Panc1 (cell line): ENCODE data around the gene PCDHA7. TPM values are rescaled to one million over a fixed set of nuclear protein-coding genes. Genes with fewer than 3 reads are reported as not detected.
"Not testable (repeated sequence)": the region's sequence is repeated elsewhere in the genome, so short reads cannot be mapped to it uniquely, and the experiment has no call there.

Experiments used
- ATAC-seq: fragments of 200-7000 bp; cut with Tn5 transposase; 2 replicates; pipeline ENCODE4 v1.9.1; 2020; ENCODE audit warnings: mild to moderate bottlenecking, moderate library complexity
- BruUV-seq: library from RNA; stranded (reverse); fragments of 400-500 nt; replicated peaks from 2 replicates; lab custom pipeline; 2021; lab: Mats Ljungman, UMichigan
- CTCF ChIA-PET: fragments of 300-600 bp; sonication (Branson Sonifier 250); formaldehyde crosslinking; loops from one replicate; lab custom pipeline; 2022; ENCODE audit warnings: antibody characterized with exemption; lab: Charles Lee
- POLR2A ChIA-PET: fragments of 300-600 bp; sonication (Branson Sonifier 250); formaldehyde crosslinking; loops from one replicate; lab custom pipeline; 2022; ENCODE audit warnings: antibody characterized with exemption; lab: Charles Lee
- DNase-seq: peaks from one replicate; pipeline ENCODE4 v3.0.0-alpha.2; 2010; ENCODE audit warnings: low read depth, low spot score
- H3K27ac ChIP-seq: 2 replicates; pipeline ENCODE4 v1.5.1; 2011; ENCODE audit warnings: mild to moderate bottlenecking, low read length, inconsistent platforms
- H3K27me3 ChIP-seq: fragments of 200-500 bp; sonication (Bioruptor generic); 2 replicates; pipeline ENCODE4 v1.6.0; 2014; ENCODE audit warnings: low read length, inconsistent platforms; ENCODE audit not compliant: control insufficient read depth, insufficient read depth
- H3K36me3 ChIP-seq: fragments of 200-500 bp; sonication (Bioruptor generic); 2 replicates; pipeline ENCODE4 v1.5.1; 2014; ENCODE audit warnings: inconsistent platforms, mild to moderate bottlenecking, low read length, moderate library complexity; ENCODE audit not compliant: control insufficient read depth, insufficient read depth
- H3K4me1 ChIP-seq: 2 replicates; pipeline ENCODE4 v1.5.1; 2011; ENCODE audit warnings: inconsistent platforms, mild to moderate bottlenecking, low read length, moderate library complexity; ENCODE audit not compliant: control insufficient read depth, insufficient read depth
- H3K4me3 ChIP-seq, 2 experiments: 2 replicates each; pipeline ENCODE4 v1.5.1; 2011 to 2012; ENCODE audit warnings: low read depth in 2 of 2, low read length in 2 of 2, mild to moderate bottlenecking in 2 of 2, inconsistent platforms in 1 of 2, moderate library complexity in 1 of 2
- H3K9me3 ChIP-seq: fragments of 200-500 bp; sonication (Bioruptor generic); 2 replicates; pipeline ENCODE4 v1.5.1; 2014; ENCODE audit warnings: low read depth, mild to moderate bottlenecking, inconsistent platforms, low read length, moderate library complexity; ENCODE audit not compliant: control insufficient read depth, insufficient read depth
- CTCF ChIP-seq: fragments of 450-650 bp; IDR thresholded peaks from 2 replicates; pipeline ENCODE4 v1.5.1; 2017; ENCODE audit warnings: mild to moderate bottlenecking
- POLR2AphosphoS5 ChIP-seq: IDR thresholded peaks from 2 replicates; pipeline ENCODE4 v1.6.1; 2012; ENCODE audit warnings: mild to moderate bottlenecking, low read depth, low read length, moderate library complexity
- REST ChIP-seq, 2 experiments: IDR thresholded peaks; 2 replicates each; pipeline ENCODE4 v1.6.1; 2011 to 2012; ENCODE audit warnings: low read depth in 2 of 2, control low read depth in 1 of 2, low read length in 1 of 2, mild to moderate bottlenecking in 1 of 2, moderate library complexity in 1 of 2; ENCODE audit not compliant: insufficient read depth in 1 of 2
- SIN3A ChIP-seq: IDR thresholded peaks from 2 replicates; pipeline ENCODE4 v1.6.1; 2012; ENCODE audit warnings: low read depth, mild to moderate bottlenecking, low read length, moderate library complexity, borderline replicate concordance; ENCODE audit not compliant: insufficient read depth
- TCF7L2 ChIP-seq: IDR thresholded peaks from 2 replicates; pipeline ENCODE4 v1.6.1; 2011; ENCODE audit warnings: mild to moderate bottlenecking, low read depth, low read length, inconsistent platforms
- in situ Hi-C: cut with HindIII; loops from 2 replicates; pipeline ENCODE4 v1.10.0; 2016; ENCODE audit warnings: low sequenced_read_pairs, low pct_unique_long_range_greater_than_20kb
- intact Hi-C: fragments of 100-400 bp; cut with micrococcal nuclease; formaldehyde crosslinking; loops from one replicate; pipeline ENCODE4 v1.10.0; 2022; ENCODE audit not compliant: unreplicated experiment
- total RNA-seq: library from RNA; stranded (reverse); gene quantifications from one replicate; pipeline ENCODE4 v1.2.1, GENCODE V29; 2021; ENCODE audit not compliant: unreplicated experiment

PCDHA7 gene
- total RNA-seq, 1 experiment from 2014 or later: 0.15 TPM

GRCh38 chr5:140795259-140795641 lies 38.8 kb upstream of the PCDHA7 start:
- Histone ChIP-seq H3K4me3 (no peak overlapping the region), H3K9me3 (peaks cover 49% of the 10 kb centered on the region), H3K36me3 (no peaks in the 10 kb centered on the region), H3K4me1 (no peaks in the 10 kb centered on the region), H3K27me3 (no peaks in the 10 kb centered on the region), H3K27ac (no peak overlapping the region)
- BruUV-seq: no TSS peak
- ChIA-PET CTCF (no interaction called here), POLR2A (no interaction called here)
- in situ Hi-C loops: no loop called here
- intact Hi-C loops: no loop called here
- TF ChIP-seq TCF7L2 (no peak), SIN3A (no peak), REST (IDR thresholded peaks at IDR 0.05; ENCODE audit: insufficient read depth in 1 of 2, low read depth in 2 of 2, low read length in 1 of 2) (no peak), CTCF (no peak), POLR2AphosphoS5 (no peak)
- DNase-seq (no peak), ATAC-seq (no peak)

- H3K27ac ChIP-seq, BruUV-seq, H3K27me3 ChIP-seq, DNase-seq, POLR2A ChIA-PET, H3K36me3 ChIP-seq, H3K4me3 ChIP-seq, intact Hi-C loops, ATAC-seq, in situ Hi-C loops, H3K4me1 ChIP-seq, CTCF ChIA-PET: not testable (repeated sequence)
- peaks cover 44% of the 10 kb centered on the region for H3K9me3 ChIP-seq
Measured at GRCh38 chr5:140796072-140796717, 37.9 kb upstream of the PCDHA7 start.

- ATAC-seq (no peak), DNase-seq (no peak)
- Histone ChIP-seq H3K27ac (no peak overlapping the region), H3K36me3 (no peaks in the 10 kb centered on the region), H3K4me1 (no peaks in the 10 kb centered on the region), H3K9me3 (peaks cover 43% of the 10 kb centered on the region), H3K27me3 (no peaks in the 10 kb centered on the region), H3K4me3 (no peak overlapping the region)
- CTCF ChIA-PET: no interaction called here
- intact Hi-C loops: no loop called here
- no peak for TF ChIP-seq CTCF
- TF ChIP-seq REST (IDR thresholded peaks at IDR 0.05; ENCODE audit: insufficient read depth in 1 of 2, low read depth in 2 of 2, low read length in 1 of 2): no peak
- no peak for TF ChIP-seq SIN3A
- in situ Hi-C loops: no loop called here
- POLR2A ChIA-PET: no interaction called here
- no TSS peak for BruUV-seq
Measured at GRCh38 chr5:140796718-140797095, 37.4 kb upstream of the PCDHA7 start.
